HUES6 (cell line): Measurements from ENCODE around the gene RNF133.
"Not testable (repeated sequence)": the region's sequence is repeated elsewhere in the genome, so short reads cannot be mapped to it uniquely, and the experiment has no call there.

Experiments used
- H3K27ac ChIP-seq: 2 replicates; pipeline ENCODE4 v1.7.0; 2013; ENCODE audit warnings: low read depth, mild to moderate bottlenecking, low read length, inconsistent platforms
- H3K27me3 ChIP-seq: 2 replicates; pipeline ENCODE4 v1.6.1; 2013; ENCODE audit warnings: low read length; ENCODE audit not compliant: control insufficient read depth, insufficient read depth
- H3K36me3 ChIP-seq: 2 replicates; pipeline ENCODE4 v1.6.1; 2013; ENCODE audit warnings: low read length; ENCODE audit not compliant: control insufficient read depth, insufficient read depth
- H3K4me1 ChIP-seq: 2 replicates; pipeline ENCODE4 v1.6.1; 2013; ENCODE audit warnings: low read length; ENCODE audit not compliant: control insufficient read depth, insufficient read depth
- H3K4me3 ChIP-seq: 2 replicates; pipeline ENCODE4 v1.5.1; 2013; ENCODE audit warnings: low read depth, low read length
- H3K9ac ChIP-seq: one replicate; pipeline ENCODE4 v1.6.1; 2013; ENCODE audit warnings: mild to moderate bottlenecking, low read length
- H3K9me3 ChIP-seq: 2 replicates; pipeline ENCODE4 v1.6.1; 2013; ENCODE audit warnings: low read depth, low read length; ENCODE audit not compliant: control insufficient read depth, insufficient read depth

The RNF133 gene

DNA sequence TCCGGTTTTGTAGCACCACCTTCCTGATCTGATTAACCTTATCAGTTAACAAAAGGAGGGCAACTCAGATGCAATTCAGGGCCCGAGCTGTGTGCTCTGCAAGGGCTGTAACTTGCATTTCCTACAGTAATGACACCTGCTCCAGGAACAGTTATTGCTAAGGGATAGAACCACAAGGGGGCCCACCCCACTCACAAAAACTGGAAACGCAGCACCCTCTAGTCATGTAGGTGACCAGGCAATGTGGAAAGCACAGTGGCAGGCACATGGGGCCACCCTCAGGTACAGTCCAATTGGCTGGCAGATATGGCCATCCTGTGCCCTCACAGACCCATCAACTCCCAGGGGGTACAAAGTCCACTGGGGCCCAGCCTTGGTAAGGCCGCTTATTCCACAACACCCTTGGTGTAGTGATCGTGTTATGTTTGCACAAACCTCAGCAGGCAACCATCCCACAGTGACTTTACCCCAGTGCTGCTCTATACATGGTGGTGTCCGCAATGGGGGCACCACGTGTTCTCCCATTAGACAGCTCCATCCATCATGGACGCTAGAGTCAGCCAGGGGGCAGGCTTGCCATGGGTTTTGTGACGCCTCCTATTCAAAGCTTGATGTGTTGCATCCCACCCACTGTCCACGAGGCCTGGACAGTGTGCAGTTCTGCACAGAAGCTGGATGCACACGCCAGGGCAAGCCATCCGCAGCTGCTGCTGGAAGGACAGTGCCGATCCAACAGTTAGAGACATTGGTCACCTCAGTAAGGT lies 9.4 kb downstream of the RNF133 start:
- Histone ChIP-seq H3K4me1 (peaks cover 19% of the 10 kb centered on the region; the same call in 1 of the 2 replicates), H3K9me3 (peaks cover 10% of the 10 kb centered on the region; the same call in 1 of the 2 replicates), H3K36me3 (no peaks in the 10 kb centered on the region), H3K27ac (no peak overlapping the region), H3K27me3 (no peaks in the 10 kb centered on the region), H3K9ac (no peak overlapping the region), H3K4me3 (no peak overlapping the region)

DNA sequence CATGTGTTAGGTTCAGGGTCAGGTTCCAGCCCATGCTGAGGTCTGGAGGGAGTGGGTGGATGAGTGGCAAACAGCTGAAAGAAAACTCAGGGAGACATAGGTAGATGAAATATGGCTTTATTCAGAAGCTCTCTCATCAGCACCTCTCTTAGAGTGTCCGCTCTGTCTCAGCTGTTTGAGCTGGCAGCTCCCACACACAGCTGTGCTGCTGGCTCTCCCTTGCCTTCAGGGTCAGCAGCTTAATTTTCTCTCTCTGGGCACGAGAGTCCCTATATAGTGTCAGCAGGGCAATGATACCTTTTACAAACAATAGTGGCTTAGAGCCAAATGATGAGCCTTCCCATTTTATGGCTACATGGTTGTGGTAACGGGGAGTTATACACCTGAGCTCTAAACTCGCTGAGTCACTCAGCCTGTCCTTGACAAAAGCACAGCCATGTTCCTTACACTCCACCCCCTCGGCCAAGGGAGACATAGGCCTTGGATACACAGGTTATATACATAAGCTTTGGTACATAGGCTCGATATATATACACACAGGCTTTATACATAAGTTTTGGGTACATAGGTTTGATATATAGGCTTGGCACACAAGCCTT lies 10.4 kb downstream of the RNF133 start:
- no peak overlapping the region for H3K4me3 ChIP-seq
- no peak overlapping the region for H3K27ac ChIP-seq
- H3K9me3 ChIP-seq = peaks cover 10% of the 10 kb centered on the region; the same call in 1 of the 2 replicates
- no peaks in the 10 kb centered on the region for H3K27me3 ChIP-seq
- H3K9ac ChIP-seq = no peak overlapping the region
- H3K36me3 ChIP-seq = no peaks in the 10 kb centered on the region
- H3K4me1 ChIP-seq = peaks cover 19% of the 10 kb centered on the region; the same call in 1 of the 2 replicates

DNA sequence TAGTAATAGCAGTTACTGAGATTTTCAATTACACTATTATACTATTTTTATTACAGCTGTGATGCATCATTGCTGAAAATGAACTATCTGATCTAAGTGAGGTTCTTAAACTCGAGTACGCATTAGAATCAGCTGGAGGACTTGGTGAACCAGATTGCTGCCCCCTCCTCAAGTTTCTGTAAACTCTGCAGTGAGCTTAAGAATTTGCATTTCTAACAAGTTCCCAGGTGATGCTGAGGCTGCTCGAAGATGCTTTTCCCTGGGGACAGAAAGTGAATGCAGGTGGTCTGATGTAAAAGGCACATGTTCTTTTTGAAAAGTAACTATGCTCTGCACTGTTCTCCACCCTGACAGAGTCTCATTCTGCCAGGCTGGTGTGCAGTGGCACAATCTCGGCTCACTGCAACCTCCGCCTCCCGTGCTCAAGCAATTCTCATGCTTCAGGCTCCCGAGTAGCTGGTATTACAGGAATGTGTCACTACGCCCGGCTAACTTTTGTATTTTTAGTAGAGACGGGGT lies 12.5 kb downstream of the RNF133 start:
- peaks cover 19% of the 10 kb centered on the region; the same call in 1 of the 2 replicates for H3K4me1 ChIP-seq
- no peaks in the 10 kb centered on the region for H3K9me3 ChIP-seq
- no peak overlapping the region for H3K9ac ChIP-seq
- no peak overlapping the region for H3K27ac ChIP-seq
- no peaks in the 10 kb centered on the region for H3K36me3 ChIP-seq
- H3K27me3 ChIP-seq = no peaks in the 10 kb centered on the region
- H3K4me3 ChIP-seq = no peak overlapping the region

- no peak overlapping the region for H3K4me3 ChIP-seq
These were observed 14.4 kb downstream of the RNF133 start for GRCh38 chr7:122684504-122684903.

DNA sequence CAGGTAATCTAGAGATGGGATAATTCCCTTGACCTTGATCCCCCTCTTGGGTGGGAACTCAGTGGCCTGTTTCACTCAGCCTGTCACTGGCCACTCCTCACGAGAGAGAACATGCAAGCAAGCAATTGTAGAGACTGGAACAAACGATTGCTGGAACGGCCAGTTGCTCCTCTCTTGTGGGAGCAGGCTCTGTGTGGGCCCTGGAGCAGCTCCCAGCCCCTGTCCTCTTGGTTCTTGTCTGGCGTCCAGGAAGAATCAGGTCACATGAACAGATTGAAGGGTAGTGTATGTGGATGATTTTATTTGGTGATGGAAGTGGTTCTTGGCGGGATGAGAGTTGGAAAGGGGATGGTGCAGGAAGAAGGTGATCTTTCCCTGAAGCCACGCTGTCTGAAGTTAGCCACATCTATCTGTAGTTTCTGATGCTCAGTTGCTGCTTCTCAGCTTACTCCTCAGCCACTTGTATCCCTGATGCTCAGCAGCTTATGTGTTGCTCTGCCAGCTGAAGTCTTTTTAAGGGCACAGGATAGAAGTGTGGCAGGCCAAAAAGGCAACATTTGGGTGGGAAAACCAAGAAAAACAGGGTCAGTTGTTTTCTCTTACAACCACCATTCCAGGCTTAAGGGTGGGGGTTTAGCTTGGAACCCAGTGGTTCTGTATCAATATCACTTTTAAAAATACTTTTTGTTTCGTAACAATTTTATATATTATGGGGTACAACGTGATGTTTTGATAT lies 15.9 kb downstream of the RNF133 start:
- no peaks in the 10 kb centered on the region for H3K36me3 ChIP-seq
- H3K4me3 ChIP-seq = no peak overlapping the region
- H3K27ac ChIP-seq = no peak overlapping the region

More at GRCh38 chr7:122684504-122684903, 14.4 kb downstream of the RNF133 start:
- Histone ChIP-seq H3K9me3 (peaks cover 8% of the 10 kb centered on the region; the same call in 1 of the 2 replicates), H3K27me3 (no peaks in the 10 kb centered on the region), H3K27ac (no peak overlapping the region), H3K9ac (no peak overlapping the region), H3K36me3 (no peaks in the 10 kb centered on the region), H3K4me1 (peaks cover 26% of the 10 kb centered on the region)

DNA sequence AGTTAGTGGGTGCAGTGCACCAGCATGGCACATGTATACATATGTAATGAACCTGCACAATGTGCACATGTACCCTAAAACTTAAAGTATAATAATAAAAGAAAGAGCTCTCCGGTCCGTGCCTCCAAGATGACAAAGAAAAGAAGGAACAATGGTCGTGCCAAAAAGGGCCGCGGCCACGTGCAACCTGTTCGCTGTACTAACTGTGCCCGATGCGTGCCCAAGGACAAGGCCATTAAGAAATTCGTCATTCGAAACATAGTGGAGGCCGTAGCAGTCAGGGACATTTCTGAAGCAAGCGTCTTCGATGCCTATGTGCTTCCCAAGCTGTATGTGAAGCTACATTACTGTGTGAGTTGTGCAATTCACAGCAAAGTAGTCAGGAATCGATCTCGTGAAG lies 17.7 kb downstream of the RNF133 start:
- H3K27ac ChIP-seq, H3K9ac ChIP-seq: not testable (repeated sequence)

More for the DNA sequence above, 15.9 kb downstream of the RNF133 start:
- no peaks in the 10 kb centered on the region for H3K27me3 ChIP-seq
- H3K9me3 ChIP-seq = peaks cover 10% of the 10 kb centered on the region; the same call in 1 of the 2 replicates
- no peak overlapping the region for H3K9ac ChIP-seq
- H3K4me1 ChIP-seq = peaks cover 36% of the 10 kb centered on the region

GRCh38 chr7:122679813-122680212 lies 19.1 kb downstream of the RNF133 start:
- H3K36me3 ChIP-seq = no peaks in the 10 kb centered on the region
- H3K27me3 ChIP-seq = no peaks in the 10 kb centered on the region
- peak overlapping the region; percentile 94 for H3K27ac ChIP-seq
- peaks cover 28% of the 10 kb centered on the region for H3K4me1 ChIP-seq
- peaks cover 10% of the 10 kb centered on the region; the same call in 1 of the 2 replicates for H3K9me3 ChIP-seq
- H3K4me3 ChIP-seq = no peak overlapping the region
- peak overlapping the region; percentile 59 for H3K9ac ChIP-seq

More for the DNA sequence above, 17.7 kb downstream of the RNF133 start:
- not testable (repeated sequence) for H3K36me3 ChIP-seq, H3K27me3 ChIP-seq, H3K4me3 ChIP-seq
- H3K4me1 ChIP-seq = peaks cover 35% of the 10 kb centered on the region
- peaks cover 10% of the 10 kb centered on the region; the same call in 1 of the 2 replicates for H3K9me3 ChIP-seq

GRCh38 chr7:122679269-122679709 lies 19.6 kb downstream of the RNF133 start:
- not testable (repeated sequence) for H3K36me3 ChIP-seq, H3K4me3 ChIP-seq, H3K27me3 ChIP-seq
- Histone ChIP-seq H3K4me1 (peaks cover 28% of the 10 kb centered on the region), H3K27ac (peak overlapping the region; percentile 94), H3K9me3 (peaks cover 11% of the 10 kb centered on the region), H3K9ac (peak overlapping the region; percentile 59)

- Histone ChIP-seq H3K36me3 (no peaks in the 10 kb centered on the region), H3K4me1 (peaks cover 28% of the 10 kb centered on the region), H3K27ac (no peak overlapping the region), H3K9me3 (peaks cover 18% of the 10 kb centered on the region), H3K9ac (no peak overlapping the region), H3K27me3 (no peaks in the 10 kb centered on the region), H3K4me3 (no peak overlapping the region)
These were observed 21.8 kb downstream of the RNF133 start for GRCh38 chr7:122677149-122677548.

GRCh38 chr7:122676466-122676865 lies 22.5 kb downstream of the RNF133 start:
- Histone ChIP-seq H3K4me1 (peaks cover 31% of the 10 kb centered on the region), H3K4me3 (no peak overlapping the region), H3K27ac (no peak overlapping the region), H3K9me3 (peaks cover 18% of the 10 kb centered on the region), H3K9ac (no peak overlapping the region), H3K36me3 (no peaks in the 10 kb centered on the region), H3K27me3 (no peaks in the 10 kb centered on the region)
